GM12878 (cell line): ENCODE data around the gene TTC39B. TPM values are rescaled to one million over a fixed set of nuclear protein-coding genes. Genes with fewer than 3 reads are reported as not detected.

Source experiments
- ATAC-seq: fragments of 200-7000 bp; cut with Tn5 transposase; 3 replicates; pipeline ENCODE4 v1.9.1; 2020; ENCODE audit warnings: mild to moderate bottlenecking, moderate library complexity
- BruUV-seq: library from RNA; stranded (reverse); fragments of 400-500 nt; replicated peaks from 2 replicates; lab custom pipeline; 2021; lab: Mats Ljungman, UMichigan
- CTCF ChIA-PET: fragments of 300-600 bp; sonication (Branson Sonifier 250); formaldehyde crosslinking; extraction: SDS; loops from one replicate; lab custom pipeline; 2021; ENCODE audit warnings: inconsistent platforms; lab: Yijun Ruan, JAX
- POLR2A ChIA-PET: fragments of 350-600 bp; formaldehyde crosslinking; extraction: SDS; loops from one replicate; lab custom pipeline; 2021; ENCODE audit warnings: inconsistent platforms; lab: Charles Lee
- RAD21 ChIA-PET: fragments of 300-600 bp; sonication (Branson Sonifier 250); formaldehyde crosslinking; loops from one replicate; lab custom pipeline; 2023; ENCODE audit warnings: antibody characterized with exemption; ENCODE audit not compliant: unreplicated experiment; lab: Charles Lee
- SMC1A ChIA-PET: fragments of 300-600 bp; sonication (Branson Sonifier 250); formaldehyde crosslinking; loops from one replicate; lab custom pipeline; 2023; ENCODE audit not compliant: unreplicated experiment, uncharacterized antibody; lab: Charles Lee
- DNase-seq: peaks from one replicate; pipeline ENCODE4 v3.0.0-alpha.2; 2011; ENCODE audit warnings: low read depth, low spot score
- FAIRE-seq: peaks from 3 replicates; lab custom pipeline; 2011; peaks lifted over from hg19 to GRCh38; lab: Jason Lieb, UNC
- H2AFZ ChIP-seq: 2 replicates; pipeline ENCODE4 v1.6.0; 2011; ENCODE audit warnings: low read depth, low read length, control low read depth; ENCODE audit not compliant: control insufficient read depth
- H3K27ac ChIP-seq: 2 replicates; pipeline ENCODE4 v1.5.1; 2011; ENCODE audit warnings: control low read depth; ENCODE audit not compliant: control insufficient read depth, insufficient read depth
- H3K27me3 ChIP-seq, 2 experiments: replicated peaks in 1 of 2; 2 replicates each; pipeline versions ENCODE4 v1.6.0 to v1.6.1; 2011; ENCODE audit warnings: low read length in 1 of 2; ENCODE audit not compliant: control insufficient read depth in 2 of 2, insufficient read depth in 2 of 2
- H3K36me3 ChIP-seq, 2 experiments: 2 replicates each; pipeline ENCODE4 v1.5.1; 2011; ENCODE audit warnings: low read length in 1 of 2; ENCODE audit not compliant: control insufficient read depth in 2 of 2, insufficient read depth in 2 of 2
- H3K4me1 ChIP-seq: 2 replicates; pipeline ENCODE4 v1.6.1; 2011; ENCODE audit warnings: mild to moderate bottlenecking, low read length, moderate library complexity, mixed read lengths; ENCODE audit not compliant: control insufficient read depth, insufficient read depth
- H3K4me2 ChIP-seq: 2 replicates; pipeline ENCODE4 v1.6.0; 2011; ENCODE audit warnings: control low read depth; ENCODE audit not compliant: control insufficient read depth, insufficient read depth
- H3K4me3 ChIP-seq: fragments of 200-600 bp; sonication (generic); 2 replicates; pipeline ENCODE4 v1.5.1; 2016
- H3K79me2 ChIP-seq: 2 replicates; pipeline ENCODE4 v1.6.0; 2011; ENCODE audit warnings: low read length; ENCODE audit not compliant: control insufficient read depth, insufficient read depth
- H3K9ac ChIP-seq: 2 replicates; pipeline ENCODE4 v1.8.0; 2011; ENCODE audit warnings: low read length, control low read depth, mixed read lengths; ENCODE audit not compliant: control insufficient read depth, insufficient read depth
- H3K9me3 ChIP-seq: replicated peaks from 3 replicates; pipeline ENCODE4 v1.5.1; 2011; ENCODE audit warnings: mild to moderate bottlenecking, low read length; ENCODE audit not compliant: control insufficient read depth, insufficient read depth
- H4K20me1 ChIP-seq: 2 replicates; pipeline ENCODE4 v1.6.0; 2011; ENCODE audit not compliant: control insufficient read depth, insufficient read depth
- BMI1 ChIP-seq: fragments of 450-650 bp; IDR thresholded peaks from 2 replicates; pipeline ENCODE4 v1.6.1; 2016; ENCODE audit warnings: mild to moderate bottlenecking, moderate library complexity, borderline replicate concordance
- CREB1 ChIP-seq: IDR thresholded peaks from 2 replicates; pipeline ENCODE4 v1.6.1; 2012; ENCODE audit warnings: low read depth, mild to moderate bottlenecking, inconsistent platforms
- CTCF ChIP-seq, 3 experiments: IDR thresholded peaks in 2 of 3; conservative IDR thresholded peaks in 1 of 3; 2 replicates each; pipeline ENCODE4 v1.5.1; 2011; ENCODE audit warnings: low read depth in 3 of 3, low read length in 3 of 3, mild to moderate bottlenecking in 3 of 3, control low read depth in 2 of 3, moderate library complexity in 2 of 3, inconsistent platforms in 1 of 3, mixed read lengths in 1 of 3; ENCODE audit not compliant: control insufficient read depth in 2 of 3, insufficient read depth in 1 of 3; ENCODE audit errors: extremely low read depth in 1 of 3
- ELK1 ChIP-seq: IDR thresholded peaks from 2 replicates; pipeline ENCODE4 v1.6.1; 2012; ENCODE audit warnings: low read depth, low read length, improper control_type of control experiment
- IRF4 ChIP-seq: IDR thresholded peaks from 2 replicates; pipeline ENCODE4 v1.6.1; 2011; ENCODE audit warnings: low read depth, low read length
- MAX ChIP-seq: IDR thresholded peaks from 2 replicates; pipeline ENCODE4 v1.6.1; 2012; ENCODE audit warnings: low read depth, low read length, improper control_type of control experiment
- PBX3 ChIP-seq: IDR thresholded peaks from 2 replicates; pipeline ENCODE4 v1.6.1; 2011; ENCODE audit warnings: mild to moderate bottlenecking, low read depth, low read length, moderate library complexity; ENCODE audit not compliant: insufficient replicate concordance
- PKNOX1 ChIP-seq: fragments of 450-650 bp; IDR thresholded peaks from 2 replicates; pipeline ENCODE4 v1.6.1; 2016; ENCODE audit warnings: mild to moderate bottlenecking
- PML ChIP-seq: IDR thresholded peaks from 2 replicates; pipeline ENCODE4 v1.6.1; 2012; ENCODE audit warnings: low read length, inconsistent platforms
- RUNX3 ChIP-seq: IDR thresholded peaks from 2 replicates; pipeline ENCODE4 v1.6.1; 2012; ENCODE audit warnings: low read length, inconsistent platforms
- SPI1 ChIP-seq: IDR thresholded peaks from 2 replicates; pipeline ENCODE4 v1.6.1; 2011; ENCODE audit warnings: low read depth, mild to moderate bottlenecking, low read length, moderate library complexity, borderline replicate concordance; ENCODE audit not compliant: insufficient read depth
- TCF12 ChIP-seq: IDR thresholded peaks from 2 replicates; pipeline ENCODE4 v1.6.1; 2011; ENCODE audit warnings: low read depth, mild to moderate bottlenecking, low read length
- ZSCAN29 ChIP-seq: fragments of 450-650 bp; IDR thresholded peaks from 2 replicates; pipeline ENCODE4 v1.6.1; 2017; ENCODE audit warnings: mild to moderate bottlenecking, moderate library complexity
- ZZZ3 ChIP-seq: IDR thresholded peaks from 2 replicates; pipeline ENCODE4 v1.6.1; 2011; ENCODE audit warnings: low read depth; ENCODE audit not compliant: control insufficient read depth, insufficient read length
- WGBS: methylation state at CpG from one replicate; pipeline ENCODE4 v1.1.6; 2016; ENCODE audit warnings: low lambda C conversion rate; ENCODE audit not compliant: insufficient replicate concordance, insufficient coverage; ENCODE audit errors: missing lambda C conversion rate; 5-methylcytosine and 5-hydroxymethylcytosine counted together
- in situ Hi-C: fragments of 300-500 bp; cut with MboI; formaldehyde crosslinking; loops from 9 replicates; pipeline ENCODE4 v1.14.3; 2018; ENCODE audit warnings: mixed read lengths
- intact Hi-C: fragments of 100-400 bp; cut with micrococcal nuclease; formaldehyde crosslinking; loops from one replicate; pipeline ENCODE4 v1.14.2; 2022; ENCODE audit not compliant: unreplicated experiment
- polyA plus RNA-seq, 11 experiments: library from polyadenylated mRNA; depleted of rRNA in 4 of 11; unstranded in 6 of 11; stranded (reverse) in 5 of 11; fragments of >200 nt; fragmentation: Nextera tagmentation in 4 of 11; fragmentation: Illumina TruSeq in 1 of 11; extraction: Ambion mirVana in 4 of 11; extraction: Trizol in 1 of 11; gene quantifications; 1 replicate in 1 of 11; 2 replicates in 10 of 11; pipeline versions ENCODE4 v1.2.1 to v1.2.3, GENCODE V29; 2011 to 2016; ENCODE audit warnings: inconsistent platforms in 2 of 11, missing spikeins in 2 of 11, low read depth in 1 of 11
- total RNA-seq, 4 experiments: library from RNA; depleted of rRNA in 3 of 4; stranded (reverse); fragments of >200 nt in 3 of 4; fragmentation: Illumina TruSeq in 1 of 4; extraction: Trizol in 1 of 4; gene quantifications; 2 replicates each; pipeline versions ENCODE4 v1.2.1 to v1.2.3, GENCODE V29; 2013 to 2021

Gene TTC39B
- total and polyA plus RNA-seq, 10 of the 15 experiments (the other 5 are each of a cell fraction or from before 2014, with no cell fraction given) = 0.68 to 2.5 (median 1.5) TPM

GRCh38 chr9:15305470-15305869, 1.5 kb downstream of the TTC39B start (continued):
- TF ChIP-seq PBX3 (no peak), CTCF (IDR thresholded peaks at IDR 0.05 in 2 of 3, conservative IDR thresholded peaks at IDR 0.05 in 1 of 3; ENCODE audit: control insufficient read depth in 2 of 3, extremely low read depth in 1 of 3, insufficient read depth in 1 of 3, low read depth in 3 of 3, low read length in 3 of 3) (no peak), CREB1 (no peak), ZSCAN29 (no peak), PML (no peak), ZZZ3 (no peak)

GRCh38 chr9:15304632-15305031, 2.4 kb downstream of the TTC39B start:
- POLR2A ChIA-PET = interaction anchor here (0.9 to 1.4 kb wide), 2 partner anchors 10 to 122 kb away, joined by 3 read pairs; no protein-coding TSS in a partner anchor
- peak; percentile 61 for FAIRE-seq
- BruUV-seq = no TSS peak

More at GRCh38 chr9:15304632-15305031, 2.4 kb downstream of the TTC39B start:
- ChIA-PET CTCF (interaction anchor here (1.0 to 1.6 kb wide), 4 partner anchors 14 to 94 kb away, joined by 3 to 4 read pairs (median 4); no protein-coding TSS in a partner anchor), RAD21 (interaction anchor here (0.8 to 1.3 kb wide), 2 partner anchors 22 to 228 kb away, joined by 3 to 4 read pairs; no protein-coding TSS in a partner anchor), SMC1A (interaction anchor here (0.7 to 3.1 kb wide), 9 partner anchors 8 to 225 kb away, joined by 3 to 21 read pairs (median 3); no protein-coding TSS in a partner anchor)
- Histone ChIP-seq H3K79me2 (no peaks in the 10 kb centered on the region), H4K20me1 (no peaks in the 10 kb centered on the region), H2AFZ (no peak overlapping the region), H3K4me1 (peaks cover 12% of the 10 kb centered on the region; the same call in 1 of the 2 replicates), H3K9me3 (no peaks in the 10 kb centered on the region), H3K27me3 (no peaks in the 10 kb centered on the region; a peak in 1 of 4 replicates), H3K36me3 (no peaks in the 10 kb centered on the region), H3K27ac (no peak overlapping the region), H3K9ac (no peak overlapping the region), H3K4me2 (no peak overlapping the region), H3K4me3 (no peak overlapping the region)
- peak; percentile 44 for ATAC-seq
- no peak for TF ChIP-seq ELK1
- no peak for TF ChIP-seq MAX
- peak; percentile 39; the same call in 1 of the 2 replicates for TF ChIP-seq PKNOX1
- peak; percentile 21; the same call in 1 of the 2 replicates for TF ChIP-seq RUNX3
- 0 out of 2 replicates have a peak, but pooled peaks have one; percentile 29 for TF ChIP-seq IRF4
- TF ChIP-seq PBX3 = peak; percentile 37
- peak; percentile 80; the same call in 1 of the 2 replicates for TF ChIP-seq SPI1
- TF ChIP-seq BMI1 = no peak
- no peak for TF ChIP-seq TCF12
- no peak for DNase-seq
- in situ Hi-C loops = no loop called here
- WGBS = 0% methylated on average over 1 of the region's 1 CpG
- intact Hi-C loops = loop anchor here (5.0 kb wide), 1 partner anchor 118 kb away; the partner anchor contains the start of gene SNAPC3
